HCT116 (cell line): ENCODE data around the gene ADARB2.

Experiments
- CEBPB ChIP-seq: IDR thresholded peaks from 2 replicates; pipeline ENCODE4 v1.6.1; 2012; ENCODE audit warnings: low read depth
- EZH2 ChIP-seq: fragments of 200-600 bp; sonication (generic); IDR thresholded peaks from 2 replicates; pipeline ENCODE4 v1.6.1; 2017; ENCODE audit warnings: antibody characterized with exemption, mixed run types
- EZH2phosphoT487 ChIP-seq: fragments of 200-600 bp; IDR thresholded peaks from 2 replicates; pipeline ENCODE4 v1.6.1; 2018; ENCODE audit warnings: antibody characterized with exemption, borderline replicate concordance
- FOSL1 ChIP-seq: IDR thresholded peaks from 2 replicates; pipeline ENCODE4 v1.6.1; 2012; ENCODE audit warnings: low read depth
- JUND ChIP-seq: IDR thresholded peaks from 2 replicates; pipeline ENCODE4 v1.6.1; 2012
- POLR2A ChIP-seq: IDR thresholded peaks from 2 replicates; pipeline ENCODE4 v1.7.0; 2011; ENCODE audit warnings: borderline replicate concordance; ENCODE audit not compliant: insufficient read depth, insufficient read length; ENCODE audit errors: extremely low read depth
- POLR2AphosphoS5 ChIP-seq: IDR thresholded peaks from 2 replicates; pipeline ENCODE4 v1.6.1; 2011; ENCODE audit warnings: mild to moderate bottlenecking, low read depth, low read length, moderate library complexity
- RAD21 ChIP-seq: IDR thresholded peaks from 2 replicates; pipeline ENCODE4 v1.6.1; 2012; ENCODE audit warnings: low read depth, mild to moderate bottlenecking
- SP1 ChIP-seq: IDR thresholded peaks from 2 replicates; pipeline ENCODE4 v1.6.1; 2012; ENCODE audit warnings: low read depth
- TCF7L2 ChIP-seq: IDR thresholded peaks from 2 replicates; pipeline ENCODE4 v1.7.0; 2011; ENCODE audit warnings: borderline replicate concordance, inconsistent platforms; ENCODE audit not compliant: insufficient read depth, insufficient read length; ENCODE audit errors: extremely low read depth
- TF ChIP-seq, protein P1 (sequence below), 3 experiments: fragments of 200-600 bp in 1 of 3; sonication (generic) in 1 of 3; IDR thresholded peaks in 2 of 3; conservative IDR thresholded peaks in 1 of 3; 2 replicates each; pipeline ENCODE4 v1.5.1; 2012 to 2017; ENCODE audit warnings: low read depth in 2 of 3, low read length in 2 of 3, antibody characterized with exemption in 1 of 3, borderline replicate concordance in 1 of 3, control low read depth in 1 of 3, mild to moderate bottlenecking in 1 of 3, mixed read lengths in 1 of 3, mixed run types in 1 of 3, moderate library complexity in 1 of 3; ENCODE audit not compliant: insufficient read depth in 1 of 3
- TF ChIP-seq, protein P2 (sequence below): IDR thresholded peaks from 2 replicates; pipeline ENCODE4 v1.6.1; 2012; ENCODE audit warnings: low read depth

DNA sequence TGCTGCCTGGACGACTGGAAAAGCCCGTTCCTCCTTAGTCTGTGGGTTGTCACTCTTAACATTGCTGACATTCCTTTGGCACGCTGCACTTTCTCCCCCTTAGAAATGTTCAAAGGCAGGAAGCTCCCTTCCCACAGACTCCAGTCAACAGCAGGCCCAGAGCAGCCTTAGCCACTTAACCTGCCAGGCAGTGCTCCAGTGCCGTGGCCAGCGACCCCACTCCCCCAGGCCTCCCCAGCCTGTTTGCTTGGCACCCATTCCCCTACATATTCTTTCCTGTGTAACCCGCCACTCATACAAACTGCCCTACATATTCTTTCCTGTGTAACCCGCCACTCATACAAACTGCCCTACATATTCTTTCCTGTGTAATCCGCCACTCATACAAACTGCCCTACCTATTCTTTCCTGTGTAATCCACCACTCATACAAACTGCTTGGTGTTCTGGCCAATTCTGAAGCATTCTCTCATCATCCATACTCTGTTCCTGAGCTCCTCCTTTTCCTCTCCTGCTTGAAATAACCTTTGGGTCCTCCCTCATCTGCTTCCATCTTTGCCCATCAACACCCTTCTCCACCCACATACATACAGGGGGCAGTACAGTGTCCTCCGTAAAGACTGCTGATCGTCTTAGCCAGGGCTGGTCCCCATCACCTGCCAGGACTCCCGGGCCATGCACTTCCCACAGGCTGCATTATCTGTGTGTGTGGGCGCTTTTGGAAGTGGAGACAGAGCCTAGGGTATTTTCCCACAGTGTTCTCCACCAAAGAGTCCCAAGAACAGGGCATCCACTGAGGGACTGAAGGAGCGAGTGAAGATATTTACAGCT lies 57.3 kb downstream of the ADARB2 start:
- TF ChIP-seq, protein P1, sequence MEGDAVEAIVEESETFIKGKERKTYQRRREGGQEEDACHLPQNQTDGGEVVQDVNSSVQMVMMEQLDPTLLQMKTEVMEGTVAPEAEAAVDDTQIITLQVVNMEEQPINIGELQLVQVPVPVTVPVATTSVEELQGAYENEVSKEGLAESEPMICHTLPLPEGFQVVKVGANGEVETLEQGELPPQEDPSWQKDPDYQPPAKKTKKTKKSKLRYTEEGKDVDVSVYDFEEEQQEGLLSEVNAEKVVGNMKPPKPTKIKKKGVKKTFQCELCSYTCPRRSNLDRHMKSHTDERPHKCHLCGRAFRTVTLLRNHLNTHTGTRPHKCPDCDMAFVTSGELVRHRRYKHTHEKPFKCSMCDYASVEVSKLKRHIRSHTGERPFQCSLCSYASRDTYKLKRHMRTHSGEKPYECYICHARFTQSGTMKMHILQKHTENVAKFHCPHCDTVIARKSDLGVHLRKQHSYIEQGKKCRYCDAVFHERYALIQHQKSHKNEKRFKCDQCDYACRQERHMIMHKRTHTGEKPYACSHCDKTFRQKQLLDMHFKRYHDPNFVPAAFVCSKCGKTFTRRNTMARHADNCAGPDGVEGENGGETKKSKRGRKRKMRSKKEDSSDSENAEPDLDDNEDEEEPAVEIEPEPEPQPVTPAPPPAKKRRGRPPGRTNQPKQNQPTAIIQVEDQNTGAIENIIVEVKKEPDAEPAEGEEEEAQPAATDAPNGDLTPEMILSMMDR (IDR thresholded peaks at IDR 0.05 in 2 of 3, conservative IDR thresholded peaks at IDR 0.05 in 1 of 3; ENCODE audit: borderline replicate concordance in 1 of 3, insufficient read depth in 1 of 3, low read depth in 2 of 3, low read length in 2 of 3), result no peak
- TF ChIP-seq EZH2, result no peak
- no peak for TF ChIP-seq SP1
- TF ChIP-seq POLR2A, result no peak
- TF ChIP-seq EZH2phosphoT487, result no peak
- no peak for TF ChIP-seq CEBPB
- TF ChIP-seq TCF7L2, result no peak
- TF ChIP-seq, protein P2, sequence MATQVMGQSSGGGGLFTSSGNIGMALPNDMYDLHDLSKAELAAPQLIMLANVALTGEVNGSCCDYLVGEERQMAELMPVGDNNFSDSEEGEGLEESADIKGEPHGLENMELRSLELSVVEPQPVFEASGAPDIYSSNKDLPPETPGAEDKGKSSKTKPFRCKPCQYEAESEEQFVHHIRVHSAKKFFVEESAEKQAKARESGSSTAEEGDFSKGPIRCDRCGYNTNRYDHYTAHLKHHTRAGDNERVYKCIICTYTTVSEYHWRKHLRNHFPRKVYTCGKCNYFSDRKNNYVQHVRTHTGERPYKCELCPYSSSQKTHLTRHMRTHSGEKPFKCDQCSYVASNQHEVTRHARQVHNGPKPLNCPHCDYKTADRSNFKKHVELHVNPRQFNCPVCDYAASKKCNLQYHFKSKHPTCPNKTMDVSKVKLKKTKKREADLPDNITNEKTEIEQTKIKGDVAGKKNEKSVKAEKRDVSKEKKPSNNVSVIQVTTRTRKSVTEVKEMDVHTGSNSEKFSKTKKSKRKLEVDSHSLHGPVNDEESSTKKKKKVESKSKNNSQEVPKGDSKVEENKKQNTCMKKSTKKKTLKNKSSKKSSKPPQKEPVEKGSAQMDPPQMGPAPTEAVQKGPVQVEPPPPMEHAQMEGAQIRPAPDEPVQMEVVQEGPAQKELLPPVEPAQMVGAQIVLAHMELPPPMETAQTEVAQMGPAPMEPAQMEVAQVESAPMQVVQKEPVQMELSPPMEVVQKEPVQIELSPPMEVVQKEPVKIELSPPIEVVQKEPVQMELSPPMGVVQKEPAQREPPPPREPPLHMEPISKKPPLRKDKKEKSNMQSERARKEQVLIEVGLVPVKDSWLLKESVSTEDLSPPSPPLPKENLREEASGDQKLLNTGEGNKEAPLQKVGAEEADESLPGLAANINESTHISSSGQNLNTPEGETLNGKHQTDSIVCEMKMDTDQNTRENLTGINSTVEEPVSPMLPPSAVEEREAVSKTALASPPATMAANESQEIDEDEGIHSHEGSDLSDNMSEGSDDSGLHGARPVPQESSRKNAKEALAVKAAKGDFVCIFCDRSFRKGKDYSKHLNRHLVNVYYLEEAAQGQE, result no peak
- TF ChIP-seq RAD21, result no peak
- TF ChIP-seq POLR2AphosphoS5, result no peak
- TF ChIP-seq JUND, result no peak
- TF ChIP-seq FOSL1, result no peak
